HG03378 (cell line): ENCODE measurements around the gene RDH8.

ENCODE experiments used
- ATAC-seq: cut with Tn5 transposase; IDR thresholded peaks from one replicate; pipeline ENCODE4 v1.9.1; 2021; ENCODE audit warnings: mild to moderate bottlenecking, moderate library complexity; ENCODE audit not compliant: unreplicated experiment

Gene RDH8

DNA sequence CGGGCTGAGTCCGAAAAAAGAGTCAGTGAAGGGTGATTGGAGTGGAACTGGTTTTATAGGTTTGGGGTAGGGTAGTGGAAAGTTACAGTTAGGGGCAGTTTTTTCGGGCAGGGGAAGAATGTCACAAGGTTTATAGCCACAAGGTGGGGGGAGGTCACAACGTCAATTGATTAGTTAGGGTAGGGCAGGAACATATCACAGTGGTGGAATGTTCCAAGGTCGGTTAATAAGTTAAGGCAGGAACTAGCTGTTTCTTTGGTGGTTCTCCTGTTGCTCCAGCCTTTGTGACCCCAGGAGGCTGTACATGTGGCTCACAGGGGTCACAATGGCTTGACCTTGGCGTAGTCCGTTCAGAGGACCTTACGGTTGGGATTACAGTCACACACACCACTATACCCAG, 20.3 kb downstream of the RDH8 start:
- ATAC-seq: no peak

GRCh38 chr19:10036601-10037071, 23.4 kb downstream of the RDH8 start:
- ATAC-seq: no peak

DNA sequence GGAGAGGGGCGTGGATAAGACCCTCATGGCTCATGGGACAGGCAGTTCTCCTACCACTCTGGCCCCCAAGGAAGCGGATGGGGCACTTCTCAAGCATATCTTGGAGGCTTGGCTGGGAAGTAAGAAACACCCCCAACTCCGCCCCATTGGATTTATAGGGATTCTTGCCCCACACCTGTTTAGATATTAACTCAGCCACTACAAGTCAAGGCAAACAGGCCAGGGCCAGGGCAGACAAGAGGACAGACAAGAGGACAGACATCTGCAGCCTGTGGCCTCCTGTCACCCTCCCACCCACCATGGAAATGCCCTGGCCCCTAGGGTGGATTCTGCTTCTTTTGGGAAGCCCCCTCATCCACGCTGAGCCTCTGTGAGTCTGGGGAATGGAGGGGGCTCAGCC, 24.1 kb downstream of the RDH8 start:
- no peak for ATAC-seq

DNA sequence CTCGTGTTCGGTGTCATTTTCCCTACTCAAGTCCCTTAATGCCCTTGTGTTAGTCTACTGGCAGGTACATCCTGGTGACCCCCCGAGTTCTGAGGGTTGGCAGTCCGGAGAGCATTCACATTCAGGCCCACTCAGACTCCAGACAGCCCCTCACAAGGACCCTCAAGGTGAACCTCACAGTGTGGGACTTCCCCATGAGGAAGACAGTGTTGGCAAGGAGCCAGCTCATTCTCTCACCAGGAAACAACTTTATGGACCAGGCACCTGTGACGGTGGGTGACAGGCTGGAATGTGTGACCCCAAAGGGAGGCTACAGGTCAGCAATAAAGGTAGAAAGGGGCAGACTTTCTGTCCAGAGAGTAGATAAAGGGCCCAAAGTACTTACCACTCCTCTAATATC, 24.5 kb downstream of the RDH8 start:
- ATAC-seq: no peak

DNA sequence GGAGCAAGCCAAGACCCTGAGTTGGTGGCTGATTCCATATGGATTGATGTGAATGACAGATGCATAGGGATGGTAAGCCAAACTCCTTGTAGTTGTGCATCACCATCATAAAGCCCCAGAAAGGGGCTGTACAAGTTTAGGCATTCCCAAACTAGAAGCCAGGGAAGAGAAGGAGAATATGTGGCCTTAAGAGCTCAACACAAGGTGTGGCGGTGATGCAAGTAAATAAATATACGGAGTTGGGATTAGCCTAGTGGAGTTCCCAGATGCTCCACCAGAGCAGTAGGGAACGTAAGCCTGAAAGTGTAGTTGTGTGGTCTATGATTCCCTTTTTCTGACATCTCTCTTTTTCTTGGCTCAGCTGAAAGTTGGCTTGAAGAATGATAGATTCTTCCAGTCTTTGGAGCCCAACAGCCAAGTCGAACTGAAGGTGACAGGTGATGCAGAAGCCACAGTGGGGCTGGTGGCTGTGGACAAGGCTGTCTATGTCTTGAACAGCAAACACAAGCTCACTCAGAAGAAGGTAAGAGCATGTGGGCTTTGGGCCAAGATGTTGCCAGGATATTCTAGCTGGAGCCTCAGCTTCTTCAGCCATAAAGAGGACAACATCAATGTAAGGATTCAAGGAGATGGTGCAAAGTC, 30.1 kb downstream of the RDH8 start:
- ATAC-seq: no peak

GRCh38 chr19:10044390-10044789, 31.1 kb downstream of the RDH8 start:
- ATAC-seq: no peak

- no peak for ATAC-seq
Measured at GRCh38 chr19:10045371-10045770, 32.1 kb downstream of the RDH8 start.

DNA sequence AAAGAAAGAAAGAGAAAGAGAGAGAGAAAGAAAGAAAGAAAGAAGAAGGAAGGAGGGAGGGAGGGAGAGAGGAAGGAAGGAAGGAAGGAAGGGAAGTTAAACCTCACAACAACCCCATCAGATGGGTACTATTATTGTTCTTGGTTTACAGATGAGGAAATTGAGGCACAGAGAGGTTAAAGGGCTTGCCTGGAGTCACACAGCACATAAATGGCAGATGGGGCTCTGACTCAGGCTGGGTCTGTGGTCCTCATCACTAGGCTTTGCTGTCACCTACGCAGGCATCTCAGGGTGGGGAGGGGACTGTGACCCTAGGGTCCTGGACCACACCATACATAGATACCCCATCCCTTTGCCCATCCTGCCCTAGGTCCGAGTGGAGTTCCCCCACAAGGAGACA, 36.3 kb downstream of the RDH8 start:
- no peak for ATAC-seq

DNA sequence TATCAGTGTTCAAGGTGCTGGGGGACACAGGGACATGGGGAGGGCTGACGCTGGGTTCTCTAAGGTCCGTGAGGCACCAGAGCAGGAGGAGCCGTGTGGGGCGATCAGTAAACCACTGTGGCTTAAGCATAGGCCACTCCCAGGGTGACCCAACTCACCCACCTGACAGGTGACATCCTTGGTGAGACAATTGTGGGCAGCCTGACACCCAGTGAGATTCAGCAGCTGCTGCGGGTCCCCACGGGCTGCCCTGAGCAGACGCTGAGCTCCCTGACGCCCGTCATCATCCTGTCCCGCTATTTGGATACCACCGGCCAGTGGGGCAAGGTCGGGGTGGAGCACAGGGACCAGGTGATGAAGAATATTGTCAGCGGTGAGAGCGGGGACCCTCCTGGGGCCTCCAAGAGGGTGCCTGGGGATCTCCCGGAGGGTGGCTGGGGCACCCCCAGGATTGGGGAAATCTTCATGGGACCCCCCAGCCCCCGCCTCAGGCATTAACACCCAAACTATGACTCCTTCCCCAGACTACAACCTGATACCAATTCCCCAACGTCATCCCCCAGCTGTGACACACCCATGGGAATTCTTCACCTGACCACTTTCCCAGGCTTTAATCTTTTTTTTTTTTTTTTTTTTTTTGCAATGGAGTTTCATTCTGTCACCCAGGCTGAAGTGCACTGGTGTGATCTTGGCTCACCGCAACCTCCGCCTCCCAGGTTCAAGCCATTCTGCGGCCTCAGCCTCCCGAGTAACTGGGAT, 39.5 kb downstream of the RDH8 start:
- no peak for ATAC-seq

GRCh38 chr19:10061717-10062310, 48.5 kb downstream of the RDH8 start:
- no peak for ATAC-seq

- ATAC-seq: no peak
Measured at GRCh38 chr19:10068205-10068604, 54.9 kb downstream of the RDH8 start.

- ATAC-seq: no peak
Measured at GRCh38 chr19:10069046-10069445, 55.8 kb downstream of the RDH8 start.

DNA sequence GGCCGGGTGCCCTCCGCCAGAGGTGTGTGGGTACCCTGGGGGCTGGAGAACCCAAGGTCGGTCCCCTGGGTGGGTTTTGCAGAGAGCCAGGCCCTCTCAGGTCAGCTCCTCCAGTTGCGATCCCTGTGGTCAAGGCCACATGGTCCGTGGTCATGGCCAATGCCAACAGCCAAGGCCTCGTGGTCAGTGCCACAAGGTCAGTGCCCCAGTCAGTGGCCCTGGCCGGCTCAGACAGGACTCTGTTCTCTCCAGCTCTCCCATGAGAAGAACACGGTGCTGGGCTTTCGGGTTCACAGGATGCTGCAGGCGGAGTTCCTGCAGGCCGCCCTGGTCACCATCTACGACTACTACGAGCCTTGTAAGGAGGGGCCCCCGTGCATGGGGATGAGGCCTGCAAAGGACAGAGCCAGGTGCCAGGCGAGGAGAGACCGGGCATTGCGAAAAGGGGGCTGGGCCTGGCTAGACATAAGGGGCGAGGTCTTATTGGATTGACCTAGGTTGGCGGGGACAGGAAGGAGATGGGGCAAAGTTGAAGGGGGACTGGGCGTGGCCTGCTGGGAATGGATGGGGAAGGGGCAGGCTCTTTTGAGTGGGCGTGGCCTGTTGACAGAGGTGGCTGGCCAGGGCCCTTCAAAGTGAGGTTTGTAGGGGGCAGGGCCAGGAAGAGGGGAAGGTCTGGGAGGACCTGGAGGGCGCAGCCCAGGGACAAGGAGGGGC, 57.6 kb downstream of the RDH8 start:
- ATAC-seq: no peak
